DMS53 treated with DMSO at 0.1 percent for 48 hours (cell line): Measurements from ENCODE around the gene DNAH10.

Source experiments
- DNase-seq: peaks from one replicate; lab custom pipeline; 2025; ENCODE audit not compliant: unreplicated experiment; lab: John Stamatoyannopoulos, UW

Gene DNAH10

DNA sequence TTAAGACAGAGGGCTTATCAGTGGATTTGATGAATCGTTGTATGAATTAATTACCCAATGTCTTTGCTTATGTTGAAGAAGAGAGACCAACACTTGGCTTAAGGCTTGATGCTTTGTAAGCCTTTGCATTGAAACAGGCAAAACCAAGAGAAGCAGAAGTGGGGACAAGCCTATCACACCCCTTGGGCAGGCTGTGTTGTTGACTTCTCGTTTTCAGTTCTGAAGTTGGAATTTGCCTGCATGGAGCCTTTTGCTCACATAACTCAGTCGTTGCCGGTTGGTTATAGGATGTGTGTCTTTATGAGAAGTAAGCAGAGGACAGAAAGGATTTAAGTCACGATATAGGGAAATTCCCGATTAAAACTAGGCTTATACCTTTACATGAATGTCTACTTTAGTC lies 115.9 kb downstream of the DNAH10 start:
- no peak for DNase-seq

- DNase-seq: no peak
These were observed 117.0 kb downstream of the DNAH10 start for GRCh38 chr12:123879101-123879500.

DNA sequence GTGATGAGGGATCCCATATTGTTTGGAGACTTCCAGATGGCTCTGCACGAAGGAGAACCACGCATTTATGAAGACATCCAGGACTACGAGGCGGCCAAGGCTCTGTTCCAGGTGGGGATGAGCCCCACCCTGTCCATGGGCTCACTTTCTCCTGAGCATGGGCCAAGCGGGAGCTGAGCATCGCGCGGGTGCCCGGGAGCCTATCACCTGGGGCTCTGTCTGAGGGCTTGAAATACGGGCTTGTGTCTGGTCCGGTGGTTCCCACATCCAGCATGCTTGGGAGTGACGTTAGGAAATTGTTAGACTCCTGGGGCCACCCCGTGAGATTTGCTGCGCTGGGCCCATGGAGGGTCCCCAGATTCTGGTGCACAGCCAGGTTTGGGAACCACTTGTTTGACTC lies 117.6 kb downstream of the DNAH10 start:
- no peak for DNase-seq

DNA sequence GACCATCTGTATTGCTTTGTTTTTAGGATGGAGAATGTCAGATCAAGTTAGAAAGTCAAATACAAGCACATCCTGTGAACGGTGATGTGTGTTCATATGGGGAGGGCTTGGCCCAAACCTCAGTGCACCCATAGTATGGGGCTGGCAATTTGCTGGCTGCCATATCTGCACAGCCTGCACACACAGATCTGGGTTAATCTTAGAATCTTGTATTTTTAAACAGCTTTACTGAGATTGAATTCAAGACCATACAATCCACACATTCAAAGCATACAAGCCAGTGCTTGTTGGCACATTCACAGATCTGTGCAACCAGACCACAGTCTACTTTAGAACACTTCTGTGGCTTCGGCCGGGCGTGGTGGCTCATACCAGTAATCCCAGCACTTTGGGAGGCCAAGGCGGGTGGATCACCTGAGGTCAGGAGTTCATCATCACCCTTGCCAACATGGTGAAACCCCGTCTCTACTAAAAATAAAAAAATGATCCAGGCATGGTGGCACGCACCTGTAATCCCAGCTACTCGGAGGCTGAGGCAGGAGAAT lies 120.1 kb downstream of the DNAH10 start:
- DNase-seq: no peak

DNA sequence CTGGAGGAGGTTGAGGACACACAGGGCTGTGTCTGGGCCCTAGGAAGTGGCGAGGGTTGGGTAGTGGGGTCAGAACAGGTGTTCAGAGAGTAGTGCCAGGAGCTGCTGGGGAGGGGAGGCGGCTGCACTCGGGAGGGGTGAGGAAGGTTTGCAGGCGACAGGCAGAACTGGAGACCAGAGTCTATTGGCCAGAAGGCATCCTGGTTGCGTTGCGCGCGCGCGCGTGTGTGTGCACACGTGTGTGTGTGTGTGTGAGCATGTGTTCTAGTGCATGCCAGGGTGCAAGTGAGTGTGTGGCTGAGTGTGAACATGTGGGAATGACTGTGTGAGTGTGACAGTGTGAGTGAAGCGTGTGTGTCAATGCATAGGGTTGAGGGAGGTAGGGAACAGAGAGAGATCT lies 124.2 kb downstream of the DNAH10 start:
- no peak for DNase-seq

DNA sequence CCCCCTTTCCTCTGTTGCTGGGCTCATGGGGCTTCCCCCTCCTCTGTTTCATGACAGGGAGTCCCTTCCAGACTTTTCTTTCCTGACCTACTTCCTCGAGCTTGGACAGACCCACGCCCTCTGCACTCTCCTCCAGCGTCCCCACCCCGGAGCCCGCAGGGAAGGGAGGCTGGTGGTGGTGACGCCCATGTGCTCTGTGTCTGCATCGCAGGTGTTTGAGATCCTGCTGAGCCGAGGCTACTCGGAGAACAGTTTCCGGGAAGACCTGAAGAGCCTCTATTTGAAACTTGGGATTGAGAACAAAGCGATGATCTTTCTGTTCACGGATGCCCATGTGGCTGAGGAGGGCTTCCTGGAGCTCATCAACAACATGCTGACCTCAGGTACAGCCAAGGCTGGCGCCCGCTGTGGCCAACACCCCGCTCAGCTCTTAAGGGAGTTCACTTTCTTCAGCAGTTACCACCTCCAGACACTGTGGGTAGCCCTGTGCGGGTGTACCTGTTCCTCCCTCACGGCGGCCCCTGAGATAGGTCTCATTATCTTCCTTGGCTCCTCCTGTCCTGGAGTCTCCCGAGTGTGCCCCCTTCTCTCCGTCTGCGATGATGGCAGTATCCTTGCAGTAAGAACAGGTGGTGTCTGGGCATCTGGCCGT lies 125.0 kb downstream of the DNAH10 start:
- DNase-seq: no peak

GRCh38 chr12:123888989-123889388 lies 126.9 kb downstream of the DNAH10 start:
- no peak for DNase-seq

- DNase-seq: no peak
These were observed 127.9 kb downstream of the DNAH10 start for GRCh38 chr12:123889848-123890535.

- DNase-seq: no peak
These were observed 128.4 kb downstream of the DNAH10 start for GRCh38 chr12:123890536-123890902.

DNA sequence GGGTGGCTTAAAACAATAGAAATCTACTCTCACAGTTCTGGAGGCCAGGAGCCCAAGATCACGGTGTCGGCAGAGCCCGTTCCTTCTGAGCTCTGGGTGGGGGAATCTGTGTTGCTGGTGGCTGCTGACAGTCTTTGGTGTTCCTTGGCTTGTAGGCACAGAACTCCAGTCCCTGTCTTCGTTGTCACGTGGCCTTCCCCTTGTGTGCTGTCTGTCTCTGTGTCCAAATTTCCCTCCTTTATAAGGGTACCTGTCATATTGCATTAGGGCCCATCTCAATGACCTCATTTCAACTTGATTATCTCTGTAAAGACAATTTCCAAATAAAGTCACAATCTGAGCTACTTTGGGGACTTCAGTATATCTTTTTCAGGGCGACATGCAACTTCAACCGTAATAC lies 128.9 kb downstream of the DNAH10 start:
- DNase-seq: no peak

GRCh38 chr12:123891516-123892179 lies 129.5 kb downstream of the DNAH10 start:
- DNase-seq: no peak

GRCh38 chr12:123892180-123892559 lies 130.1 kb downstream of the DNAH10 start:
- no peak for DNase-seq

DNA sequence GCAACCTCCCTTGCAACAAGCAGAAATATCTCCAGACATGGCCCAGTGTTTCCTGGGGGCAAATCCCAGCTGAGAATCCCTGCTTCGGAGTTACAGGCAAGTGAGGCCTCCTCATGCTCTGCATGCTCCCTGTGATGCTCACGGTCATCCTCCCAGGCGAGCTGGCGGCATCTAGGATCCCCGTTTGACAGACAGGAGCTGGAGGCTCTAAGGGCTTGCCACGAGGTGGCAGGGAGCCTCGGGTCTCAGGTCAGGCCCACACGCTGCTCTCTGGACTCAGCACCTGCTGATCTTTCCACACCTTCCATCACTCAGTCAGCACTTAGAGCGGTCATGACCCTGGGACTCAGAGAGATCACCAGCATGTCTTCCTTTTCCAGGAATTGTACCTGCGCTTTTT lies 130.8 kb downstream of the DNAH10 start:
- no peak for DNase-seq

DNA sequence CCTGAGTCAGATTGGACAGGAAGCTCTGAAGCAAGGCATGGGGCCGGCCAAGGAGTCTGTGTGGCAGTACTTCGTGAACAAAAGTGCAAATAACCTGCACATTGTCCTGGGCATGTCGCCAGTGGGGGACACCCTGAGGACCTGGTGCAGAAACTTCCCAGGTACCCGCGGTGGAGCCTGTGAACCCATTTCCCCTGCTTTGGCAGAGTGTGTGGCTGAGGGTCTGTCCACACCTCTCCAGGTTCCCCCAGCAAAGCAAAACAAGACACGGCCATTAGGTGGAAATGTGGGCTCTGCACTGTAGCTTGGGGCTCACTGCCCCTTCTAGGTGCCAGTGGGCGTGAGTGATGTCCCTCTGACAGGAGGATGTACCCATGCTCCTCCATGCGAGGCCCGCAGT lies 131.2 kb downstream of the DNAH10 start:
- DNase-seq: no peak

- no peak for DNase-seq
These were observed 132.8 kb downstream of the DNAH10 start for GRCh38 chr12:123894823-123895345.

- no peak for DNase-seq
These were observed 133.3 kb downstream of the DNAH10 start for GRCh38 chr12:123895451-123895850.

DNA sequence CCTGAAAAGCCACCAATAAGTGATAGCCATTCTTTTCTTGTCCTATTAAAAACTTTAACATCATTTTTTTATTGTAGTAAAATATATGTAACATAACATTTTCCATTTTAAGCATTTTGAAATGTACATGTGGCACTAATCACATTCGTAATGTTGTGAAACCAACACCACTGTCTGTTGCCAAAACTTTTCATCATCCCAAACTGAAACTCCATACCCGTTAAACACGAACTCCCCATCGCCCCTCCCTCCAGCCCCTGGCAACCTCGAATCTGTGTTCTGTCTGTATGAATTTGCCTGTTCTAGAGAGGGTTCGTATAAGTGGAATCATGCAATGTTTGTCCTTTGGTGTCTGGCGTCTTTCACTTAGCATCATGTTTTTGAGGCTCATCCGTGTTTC lies 134.7 kb downstream of the DNAH10 start:
- DNase-seq: no peak

- DNase-seq: no peak
These were observed 135.1 kb downstream of the DNAH10 start for GRCh38 chr12:123897221-123897620.

- DNase-seq: no peak
These were observed 136.6 kb downstream of the DNAH10 start for GRCh38 chr12:123898673-123899072.

DNA sequence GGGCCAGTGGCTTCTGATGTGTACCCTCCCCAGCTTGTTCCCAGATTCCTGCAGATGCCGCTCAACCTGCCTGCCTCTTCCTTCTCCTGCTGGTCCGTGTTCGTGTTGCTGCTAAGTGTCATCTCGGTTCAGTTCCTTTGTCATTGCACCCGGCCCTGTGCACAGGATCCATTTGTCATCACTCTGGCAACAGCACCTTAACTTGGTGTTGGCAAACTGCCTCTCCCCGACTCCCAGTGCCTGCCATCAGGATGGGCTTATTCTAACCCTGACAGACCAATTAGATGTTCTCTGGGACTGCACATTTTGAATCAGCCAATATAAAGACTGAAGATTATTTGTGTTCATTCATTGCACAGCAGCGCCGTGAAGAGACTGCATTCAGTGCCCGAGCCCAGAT lies 137.3 kb downstream of the DNAH10 start:
- no peak for DNase-seq

GRCh38 chr12:123900871-123901376 lies 138.8 kb downstream of the DNAH10 start:
- no peak for DNase-seq

DNA sequence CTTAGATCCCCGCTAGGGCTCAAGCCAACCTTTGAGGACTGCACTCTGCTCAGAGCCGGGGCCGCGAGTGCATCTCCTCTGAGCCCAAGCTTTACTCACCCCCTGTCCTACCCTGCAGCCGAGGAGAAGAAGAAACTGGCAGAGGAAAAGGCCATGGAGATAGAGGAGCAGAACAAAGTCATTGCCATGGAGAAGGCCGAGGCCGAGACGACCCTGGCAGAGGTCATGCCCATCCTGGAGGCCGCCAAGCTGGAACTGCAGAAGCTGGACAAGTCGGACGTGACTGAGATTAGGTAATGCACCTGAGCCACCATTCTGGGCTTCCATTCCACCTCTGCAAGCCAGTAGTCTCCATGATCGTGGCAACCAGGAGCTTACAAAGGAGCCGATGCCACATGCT lies 140.7 kb downstream of the DNAH10 start:
- no peak for DNase-seq
